ENCODE data around the gene NPAS3.

NPAS3 gene

GRCh38 chr14:32938719-32939253, at the start of gene NPAS3:
NPAS3 (plus strand) TSS chr14:32938879.
- H3K4me3 ChIP-seq (ENCODE audit: low read length), result peak within 1 kb of the TSS; percentile 34
- no peak for TF ChIP-seq CTCF (IDR thresholded peaks at IDR 0.05; ENCODE audit: insufficient read depth, low read depth, low read length, missing control alignments)
- DNase-seq (ENCODE audit: low read depth), result no peak

DNA sequence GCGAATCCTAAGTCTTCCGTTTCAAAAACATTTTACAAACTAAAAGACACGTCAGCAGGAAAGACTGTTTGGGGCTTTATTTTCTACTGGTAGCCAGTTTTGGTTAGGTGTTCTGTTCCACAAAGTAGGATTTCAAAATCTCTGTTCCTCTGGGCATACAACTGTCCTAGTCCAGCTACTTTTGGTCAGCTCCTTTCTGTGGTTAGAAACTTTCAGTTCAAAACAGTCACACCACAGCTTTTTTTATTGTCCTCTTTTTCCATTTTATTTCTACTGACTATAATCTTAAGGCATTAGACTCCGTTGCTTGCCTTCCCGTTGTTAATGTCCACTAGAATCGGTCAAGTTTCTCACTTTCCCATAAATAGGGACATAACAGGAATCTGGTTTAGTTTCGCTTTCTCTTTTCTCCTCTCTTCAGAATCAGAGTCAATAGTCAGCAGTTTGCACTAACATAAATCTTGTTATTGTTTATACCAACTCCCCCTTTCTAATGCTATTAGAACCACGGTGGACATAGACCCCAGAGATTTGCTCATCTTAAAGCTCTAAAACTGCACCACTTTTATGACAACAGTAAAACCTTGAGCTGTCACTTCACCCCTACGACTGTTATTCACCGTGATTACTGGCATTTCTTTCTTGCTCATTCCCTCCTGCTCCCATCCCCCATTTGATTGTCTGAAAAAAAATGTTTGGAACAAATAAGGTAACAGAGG, 41.5 kb upstream of the NPAS3 start:
- no peak overlapping the region for H3K4me3 ChIP-seq (ENCODE audit: low read length)
- DNase-seq (ENCODE audit: low read depth), result no peak
- no peak for TF ChIP-seq CTCF (IDR thresholded peaks at IDR 0.05; ENCODE audit: insufficient read depth, low read depth, low read length, missing control alignments)

DNA sequence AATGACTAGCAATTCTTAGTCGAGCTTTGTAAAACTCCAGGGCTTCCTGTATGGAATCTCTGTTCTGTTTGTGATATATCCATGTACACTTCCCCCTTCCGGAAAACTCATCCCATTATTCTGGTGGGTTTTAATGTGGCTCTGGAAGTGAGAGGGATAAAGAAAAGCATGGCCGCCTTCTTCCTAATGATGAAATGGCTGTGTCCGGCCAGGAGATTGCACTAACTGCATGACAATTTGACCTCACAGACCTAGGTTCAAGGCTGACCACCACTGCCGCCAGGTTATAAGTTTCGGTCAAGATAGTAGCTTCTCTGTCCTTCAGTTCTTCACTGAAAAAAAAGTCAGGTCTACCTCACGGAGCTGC, 41.0 kb upstream of the NPAS3 start:
- no peak for DNase-seq (ENCODE audit: low read depth)
- no peak for TF ChIP-seq CTCF (IDR thresholded peaks at IDR 0.05; ENCODE audit: insufficient read depth, low read depth, low read length, missing control alignments)
- no peak overlapping the region for H3K4me3 ChIP-seq (ENCODE audit: low read length)

GRCh38 chr14:32898876-32899275, 39.8 kb upstream of the NPAS3 start:
- H3K4me3 ChIP-seq (ENCODE audit: low read length), result no peak overlapping the region
- no peak for DNase-seq (ENCODE audit: low read depth)
- TF ChIP-seq CTCF (IDR thresholded peaks at IDR 0.05; ENCODE audit: insufficient read depth, low read depth, low read length, missing control alignments), result no peak

DNA sequence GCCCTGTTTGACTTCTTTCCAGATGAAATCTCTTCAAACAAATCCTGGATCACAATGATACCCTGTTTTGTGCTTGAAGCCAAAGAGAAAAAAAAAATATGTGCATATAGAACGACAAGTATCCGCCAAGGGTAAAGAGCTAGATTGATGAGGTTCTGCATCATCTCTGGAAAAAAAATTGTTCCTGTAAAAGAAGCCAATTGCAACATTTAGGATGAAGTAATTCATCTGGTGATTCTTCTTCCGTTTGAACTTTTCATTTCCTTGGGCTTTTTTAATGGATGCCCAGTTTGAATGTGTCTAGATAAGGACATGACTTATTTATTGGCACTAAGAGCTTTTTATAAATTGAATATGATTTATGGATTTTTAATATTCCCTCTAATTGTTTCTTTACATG, 38.1 kb upstream of the NPAS3 start:
- H3K4me3 ChIP-seq (ENCODE audit: low read length), result no peak overlapping the region
- no peak for TF ChIP-seq CTCF (IDR thresholded peaks at IDR 0.05; ENCODE audit: insufficient read depth, low read depth, low read length, missing control alignments)
- no peak for DNase-seq (ENCODE audit: low read depth)

DNA sequence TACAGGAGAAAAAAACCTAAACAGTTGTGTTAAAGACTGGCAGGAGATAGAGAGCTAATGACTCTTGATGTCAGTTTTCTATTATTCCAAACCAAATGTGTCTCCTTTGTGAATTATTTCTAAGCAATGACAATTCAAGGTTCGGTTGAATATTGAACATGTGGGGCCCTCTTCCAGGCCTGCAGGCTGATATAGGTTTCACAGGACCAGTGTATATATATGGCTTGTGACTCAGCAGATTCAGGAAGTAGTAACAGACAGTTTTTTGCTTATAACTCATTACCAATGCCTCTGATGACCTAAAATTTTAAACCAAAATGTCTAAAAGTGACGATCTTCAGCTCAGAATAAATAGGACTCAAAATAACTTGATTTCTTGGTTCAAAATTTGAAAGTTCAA, 33.7 kb upstream of the NPAS3 start:
- no peak for TF ChIP-seq CTCF (IDR thresholded peaks at IDR 0.05; ENCODE audit: insufficient read depth, low read depth, low read length, missing control alignments)
- no peak overlapping the region for H3K4me3 ChIP-seq (ENCODE audit: low read length)
- no peak for DNase-seq (ENCODE audit: low read depth)

GRCh38 chr14:32906672-32907071, 32.0 kb upstream of the NPAS3 start:
- no peak for TF ChIP-seq CTCF (IDR thresholded peaks at IDR 0.05; ENCODE audit: insufficient read depth, low read depth, low read length, missing control alignments)
- no peak overlapping the region for H3K4me3 ChIP-seq (ENCODE audit: low read length)
- no peak for DNase-seq (ENCODE audit: low read depth)

All from epithelial cell of esophagus (primary cell).